Peyer's patch (tissue), 4 donors: Measurements from ENCODE around the gene SNX10. TPM values are rescaled to one million over a fixed set of nuclear protein-coding genes. Genes with fewer than 3 reads are reported as not detected.

ENCODE experiments used
- DNase-seq, 3 donors: peaks; one replicate each; pipeline ENCODE4 v3.0.0-alpha.2; 2017 to 2019
- H3K27ac ChIP-seq, 4 donors: fragments of 200-600 bp; sonication (generic); one replicate each; pipeline ENCODE4 v1.5.1; 2016 to 2019
- H3K27me3 ChIP-seq, 2 donors: fragments of 200-600 bp; sonication (generic); one replicate each; pipeline ENCODE4 v1.5.1; 2019
- H3K36me3 ChIP-seq, 3 donors: fragments of 200-600 bp; sonication (generic); one replicate each; pipeline ENCODE4 v1.5.1; 2016 to 2019
- H3K4me1 ChIP-seq, 4 donors: fragments of 200-600 bp; sonication (generic); one replicate each; pipeline ENCODE4 v1.5.1; 2016 to 2019
- H3K4me3 ChIP-seq, 4 donors: fragments of 200-600 bp; sonication (generic); 1 replicate in 3 of 4; 2 replicates in 1 of 4; pipeline ENCODE4 v1.5.1; 2016 to 2019; ENCODE audit warnings: mild to moderate bottlenecking in 1 of 4
- H3K9me3 ChIP-seq, 4 donors: fragments of 200-600 bp; sonication (generic); one replicate each; pipeline ENCODE4 v1.5.1; 2016 to 2019; ENCODE audit warnings: mild to moderate bottlenecking in 1 of 4
- POLR2A ChIP-seq, 2 donors: fragments of 450-650 bp; IDR thresholded peaks; one replicate each; pipeline ENCODE4 v1.5.1; 2017; ENCODE audit warnings: antibody characterized with exemption in 2 of 2, mild to moderate bottlenecking in 2 of 2, moderate library complexity in 2 of 2
- total RNA-seq, 4 donors: library from RNA; depleted of rRNA; stranded (reverse); fragments of >200 nt; gene quantifications; one replicate each; pipeline ENCODE4 v1.1.0, GENCODE V29; 2016
- TF ChIP-seq, protein P1 (sequence below), 6 experiments: fragments of 450-650 bp in 4 of 6; fragments of 200-600 bp in 2 of 6; sonication (generic) in 1 of 6; IDR thresholded peaks; one replicate each; pipeline ENCODE4 v1.5.1; 2017 to 2019; ENCODE audit warnings: antibody characterized with exemption in 6 of 6, mild to moderate bottlenecking in 3 of 6, moderate library complexity in 1 of 6

The SNX10 gene
- total RNA-seq, 4 donors from 2014 or later = 1.8 to 14.9 (median 2.9) TPM

DNA sequence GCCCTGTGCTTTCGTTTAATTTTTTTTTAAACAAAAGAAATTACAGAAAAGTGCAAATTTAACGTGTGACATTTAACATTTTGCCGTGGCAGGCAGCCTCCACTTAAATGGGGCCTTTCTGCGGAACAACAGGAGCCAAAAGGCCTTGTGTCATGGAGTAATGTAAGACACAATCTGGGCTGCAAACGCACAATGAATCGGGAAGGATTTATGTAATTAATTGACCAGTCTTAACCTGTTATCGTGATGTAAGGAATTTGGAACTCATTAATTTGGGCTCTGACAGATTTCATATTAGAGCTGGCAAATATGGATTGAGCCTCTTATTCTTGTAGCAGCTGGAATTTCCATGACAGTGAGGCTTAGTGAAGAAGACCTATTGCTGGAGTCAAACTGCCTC lies 86.4 kb downstream of the SNX10 start:
- no peak overlapping the region for H3K27ac ChIP-seq
- H3K9me3 ChIP-seq = no peaks in the 10 kb centered on the region
- TF ChIP-seq, protein P1, sequence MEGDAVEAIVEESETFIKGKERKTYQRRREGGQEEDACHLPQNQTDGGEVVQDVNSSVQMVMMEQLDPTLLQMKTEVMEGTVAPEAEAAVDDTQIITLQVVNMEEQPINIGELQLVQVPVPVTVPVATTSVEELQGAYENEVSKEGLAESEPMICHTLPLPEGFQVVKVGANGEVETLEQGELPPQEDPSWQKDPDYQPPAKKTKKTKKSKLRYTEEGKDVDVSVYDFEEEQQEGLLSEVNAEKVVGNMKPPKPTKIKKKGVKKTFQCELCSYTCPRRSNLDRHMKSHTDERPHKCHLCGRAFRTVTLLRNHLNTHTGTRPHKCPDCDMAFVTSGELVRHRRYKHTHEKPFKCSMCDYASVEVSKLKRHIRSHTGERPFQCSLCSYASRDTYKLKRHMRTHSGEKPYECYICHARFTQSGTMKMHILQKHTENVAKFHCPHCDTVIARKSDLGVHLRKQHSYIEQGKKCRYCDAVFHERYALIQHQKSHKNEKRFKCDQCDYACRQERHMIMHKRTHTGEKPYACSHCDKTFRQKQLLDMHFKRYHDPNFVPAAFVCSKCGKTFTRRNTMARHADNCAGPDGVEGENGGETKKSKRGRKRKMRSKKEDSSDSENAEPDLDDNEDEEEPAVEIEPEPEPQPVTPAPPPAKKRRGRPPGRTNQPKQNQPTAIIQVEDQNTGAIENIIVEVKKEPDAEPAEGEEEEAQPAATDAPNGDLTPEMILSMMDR (IDR thresholded peaks at IDR 0.05) = no peak
- DNase-seq = no peak
- no peaks in the 10 kb centered on the region for H3K36me3 ChIP-seq
- peaks cover 0 to 11% of the 10 kb centered on the region in 2 donors for H3K27me3 ChIP-seq
- H3K4me1 ChIP-seq = peaks cover 0 to 6% (median 0%) of the 10 kb centered on the region in 4 donors
- no peak overlapping the region for H3K4me3 ChIP-seq

DNA sequence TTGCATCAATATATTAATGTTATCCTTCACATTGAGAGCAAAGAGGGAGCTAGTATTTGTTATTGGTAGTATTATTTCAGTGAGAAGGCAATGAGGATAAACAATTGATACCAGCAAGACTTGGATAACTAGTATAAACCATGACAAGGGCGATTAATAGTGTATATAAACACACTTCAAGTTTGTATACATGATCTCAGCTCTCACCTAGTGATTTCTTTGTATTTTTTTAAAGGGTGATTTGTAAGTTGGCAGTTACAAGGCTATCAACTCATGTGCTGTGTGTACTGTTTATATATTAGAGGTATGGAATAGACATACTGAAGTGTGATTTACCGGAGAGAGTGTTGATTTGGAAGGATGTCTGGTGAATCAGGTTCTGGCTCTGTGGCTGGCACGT lies 88.0 kb downstream of the SNX10 start:
- TF ChIP-seq POLR2A (IDR thresholded peaks at IDR 0.05) = no peak
- TF ChIP-seq, protein P1 (IDR thresholded peaks at IDR 0.05) = no peak
- Histone ChIP-seq H3K4me1 (peaks cover 0 to 6% (median 0%) of the 10 kb centered on the region in 4 donors), H3K36me3 (no peaks in the 10 kb centered on the region), H3K27me3 (peaks cover 0 to 11% of the 10 kb centered on the region in 2 donors), H3K4me3 (no peak overlapping the region), H3K27ac (no peak overlapping the region), H3K9me3 (no peaks in the 10 kb centered on the region)
- DNase-seq = no peak

DNA sequence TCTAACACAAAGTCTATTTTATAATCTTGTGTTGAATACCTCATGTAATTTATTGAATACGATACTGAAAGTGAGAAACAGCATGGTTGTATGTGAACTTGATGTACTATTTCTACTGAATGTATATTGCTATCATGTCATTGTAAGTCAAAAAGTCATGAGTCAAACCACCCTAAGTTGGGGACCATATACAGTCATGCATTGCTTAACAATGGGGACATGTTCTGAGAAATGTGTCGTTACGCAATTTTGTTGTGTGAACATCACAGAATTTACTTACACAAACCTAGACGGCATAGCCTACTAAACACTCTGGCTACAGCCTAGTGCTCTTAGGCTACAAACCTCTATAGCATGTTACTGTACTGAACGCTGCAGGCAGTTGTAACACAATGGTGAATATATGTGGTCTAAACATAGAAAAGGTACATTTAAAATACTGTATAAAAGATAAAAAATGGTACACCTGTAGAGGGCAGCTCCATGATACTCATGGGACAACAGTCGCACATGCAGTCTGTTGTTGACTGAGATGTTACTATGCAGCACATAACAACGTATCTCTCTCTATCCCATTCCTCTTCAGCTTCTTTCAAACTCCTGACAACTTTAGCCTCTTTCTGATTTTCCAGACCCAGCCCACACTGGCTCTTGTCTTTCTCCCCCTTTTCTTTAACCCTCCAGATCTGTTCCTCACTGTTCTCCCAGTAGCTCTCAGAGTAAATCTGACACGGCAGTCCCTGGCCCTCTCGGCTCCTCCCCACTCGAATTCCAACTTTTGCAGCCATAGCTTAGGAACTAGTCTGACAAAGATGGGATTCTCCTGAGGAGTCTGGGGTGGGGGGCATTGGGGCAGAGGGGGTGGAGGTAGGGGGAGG lies 90.1 kb downstream of the SNX10 start:
- Histone ChIP-seq H3K27me3 (peaks cover 0 to under 1% of the 10 kb centered on the region in 2 donors), H3K4me1 (peaks cover 0 to under 1% (median 0%) of the 10 kb centered on the region in 4 donors), H3K27ac (no peak overlapping the region), H3K4me3 (no peak overlapping the region), H3K36me3 (no peaks in the 10 kb centered on the region), H3K9me3 (no peaks in the 10 kb centered on the region)
- TF ChIP-seq POLR2A (IDR thresholded peaks at IDR 0.05) = no peak
- TF ChIP-seq, protein P1 (IDR thresholded peaks at IDR 0.05) = no peak
- DNase-seq = no peak

DNA sequence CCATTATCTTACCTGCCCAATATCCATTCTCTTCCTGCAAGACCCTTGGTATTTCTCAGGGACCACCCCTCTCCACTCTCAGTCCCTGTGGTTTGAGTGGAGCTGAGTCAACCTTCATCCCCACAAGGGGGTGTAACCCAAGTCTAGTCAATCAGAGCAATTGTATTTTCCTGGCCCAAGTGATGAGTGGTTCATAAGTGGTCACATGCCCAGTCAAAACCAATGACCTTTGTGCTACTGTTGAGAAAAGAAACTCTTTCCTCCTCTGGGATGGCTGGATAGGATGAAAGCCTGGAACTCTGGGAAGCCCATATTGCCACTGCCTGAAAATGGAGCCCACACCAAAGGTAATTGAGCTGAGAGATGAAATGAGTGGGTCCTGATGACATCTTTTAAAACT lies 93.6 kb downstream of the SNX10 start:
- Histone ChIP-seq H3K36me3 (no peaks in the 10 kb centered on the region), H3K27me3 (no peaks in the 10 kb centered on the region), H3K27ac (no peak overlapping the region), H3K9me3 (no peaks in the 10 kb centered on the region), H3K4me1 (no peaks in the 10 kb centered on the region), H3K4me3 (no peak overlapping the region)
- TF ChIP-seq, protein P1 (IDR thresholded peaks at IDR 0.05) = no peak
- no peak for TF ChIP-seq POLR2A (IDR thresholded peaks at IDR 0.05)
- no peak for DNase-seq

DNA sequence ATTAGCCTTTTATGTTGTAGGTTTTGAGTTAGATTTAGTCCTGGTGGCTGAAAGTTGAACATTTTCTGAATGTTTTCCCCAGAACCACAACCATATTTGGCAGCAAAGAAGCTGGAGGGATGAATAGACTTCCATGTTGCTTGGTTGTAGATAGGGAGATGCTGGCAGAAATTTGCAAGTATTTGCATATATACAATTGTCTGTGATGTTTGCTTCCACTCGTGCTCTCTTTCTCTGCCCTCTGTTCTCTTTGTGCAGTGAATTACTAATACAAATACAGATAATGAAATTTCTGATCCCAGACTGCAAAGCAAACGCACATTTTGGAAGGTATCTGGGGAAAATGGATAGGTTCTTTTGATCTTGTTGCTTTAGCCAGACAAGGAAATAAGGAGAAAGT lies 96.1 kb downstream of the SNX10 start:
- no peaks in the 10 kb centered on the region for H3K27me3 ChIP-seq
- H3K4me3 ChIP-seq = no peak overlapping the region
- no peak overlapping the region for H3K27ac ChIP-seq
- H3K9me3 ChIP-seq = no peaks in the 10 kb centered on the region
- no peak for DNase-seq
- H3K36me3 ChIP-seq = no peaks in the 10 kb centered on the region
- TF ChIP-seq POLR2A (IDR thresholded peaks at IDR 0.05) = no peak
- TF ChIP-seq, protein P1 (IDR thresholded peaks at IDR 0.05) = no peak
- no peaks in the 10 kb centered on the region for H3K4me1 ChIP-seq
